K562 (cell line): Measurements from ENCODE around the gene FIZ1. TPM values are rescaled to one million over a fixed set of nuclear protein-coding genes. Genes with fewer than 3 reads are reported as not detected.
A peak's percentile ranks its signal among the peaks of the same experiment; 100 is the strongest.

Experiments
- BRCA1 ChIP-seq, 2 experiments: fragments of 450-650 bp in 1 of 2; sonication (generic) in 1 of 2; formaldehyde crosslinking in 1 of 2; IDR thresholded peaks; 2 replicates each; pipeline versions ENCODE4 v1.5.0 to v1.6.1; 2017 to 2020; ENCODE audit warnings: mild to moderate bottlenecking in 1 of 2, missing genetic modification reagents in 1 of 2
- CHD2 ChIP-seq: IDR thresholded peaks from 2 replicates; pipeline ENCODE4 v1.6.1; 2011; ENCODE audit warnings: low read depth, low read length
- CTBP1 ChIP-seq: fragments of 450-650 bp; IDR thresholded peaks from 2 replicates; pipeline ENCODE4 v1.6.1; 2016; ENCODE audit warnings: borderline replicate concordance
- E2F6 ChIP-seq, 2 experiments: IDR thresholded peaks; 2 replicates each; pipeline ENCODE4 v1.6.1; 2011; ENCODE audit warnings: borderline replicate concordance in 1 of 2, control low read depth in 1 of 2, low read depth in 1 of 2, low read length in 1 of 2, mild to moderate bottlenecking in 1 of 2, mixed read lengths in 1 of 2, moderate library complexity in 1 of 2; ENCODE audit not compliant: insufficient read depth in 1 of 2, insufficient read length in 1 of 2, poor library complexity in 1 of 2, severe bottlenecking in 1 of 2; ENCODE audit errors: extremely low read depth in 1 of 2
- E2F8 ChIP-seq: fragments of 450-650 bp; IDR thresholded peaks from 2 replicates; pipeline ENCODE4 v1.7.1; 2018; ENCODE audit warnings: mild to moderate bottlenecking, low read depth; ENCODE audit not compliant: partially characterized antibody
- FUS ChIP-seq: fragments of 200-400 bp; formaldehyde crosslinking; optimal IDR thresholded peaks from 2 replicates; pipeline ENCODE3; 2017; ENCODE audit warnings: low read depth, low read length
- GTF2A2 ChIP-seq: IDR thresholded peaks from 2 replicates; pipeline ENCODE4 v1.6.1; 2016; ENCODE audit warnings: mild to moderate bottlenecking, missing genetic modification characterization, missing compliant biosample characterization
- GTF2E2 ChIP-seq: fragments of 200-800 bp; sonication (Bioruptor generic); IDR thresholded peaks from 2 replicates; pipeline ENCODE4 v1.6.1; 2016; ENCODE audit warnings: missing genetic modification characterization, missing compliant biosample characterization
- HCFC1 ChIP-seq: IDR thresholded peaks from 2 replicates; pipeline ENCODE4 v1.6.1; 2012; ENCODE audit warnings: low read depth, low read length, improper control_type of control experiment
- ILF3 ChIP-seq: fragments of 450-650 bp; IDR thresholded peaks from 2 replicates; pipeline ENCODE4 v1.6.1; 2018; ENCODE audit warnings: antibody characterized with exemption, mild to moderate bottlenecking, moderate library complexity, borderline replicate concordance
- MCM7 ChIP-seq, 2 experiments: fragments of 450-650 bp; IDR thresholded peaks; 2 replicates each; pipeline ENCODE4 v1.6.1; 2016 to 2018
- MLX ChIP-seq, 2 experiments: fragments of 450-650 bp in 1 of 2; sonication (generic) in 1 of 2; formaldehyde crosslinking; conservative IDR thresholded peaks; 2 replicates each; pipeline versions ENCODE4 v1.4.0 to v1.8.1; 2020 to 2022; ENCODE audit warnings: mild to moderate bottlenecking in 1 of 2, missing genetic modification reagents in 1 of 2
- NR2F6 ChIP-seq: fragments of 450-650 bp; formaldehyde crosslinking; IDR thresholded peaks from 2 replicates; pipeline ENCODE4 v1.4.0; 2020; ENCODE audit warnings: mild to moderate bottlenecking
- SIN3A ChIP-seq, 2 experiments: fragments of 150-350 bp in 1 of 2; IDR thresholded peaks; 2 replicates each; pipeline ENCODE4 v1.6.1; 2011 to 2016; ENCODE audit warnings: borderline replicate concordance in 2 of 2, low read depth in 2 of 2, low read length in 2 of 2, mild to moderate bottlenecking in 2 of 2, moderate library complexity in 2 of 2; ENCODE audit not compliant: control insufficient read depth in 1 of 2
- SMARCA5 ChIP-seq: fragments of 450-650 bp; IDR thresholded peaks from 2 replicates; pipeline ENCODE4 v1.6.1; 2016
- SRF ChIP-seq, 2 experiments: fragments of 250-450, 450-650 bp in 1 of 2; sonication (Bioruptor Pico) in 1 of 2; sonication (generic) in 1 of 2; formaldehyde crosslinking; IDR thresholded peaks; 2 replicates each; pipeline versions ENCODE4 v1.5.0 to v1.5.1; 2020 to 2022; ENCODE audit warnings: mild to moderate bottlenecking in 1 of 2, missing genetic modification reagents in 1 of 2
- ZBTB1 ChIP-seq: sonication (generic); formaldehyde crosslinking; IDR thresholded peaks from 2 replicates; pipeline ENCODE4 v1.8.1; 2023; ENCODE audit warnings: missing genetic modification reagents, low read depth, mild to moderate bottlenecking, borderline replicate concordance
- ZFX ChIP-seq: sonication (generic); formaldehyde crosslinking; IDR thresholded peaks from 2 replicates; pipeline ENCODE4 v1.8.0; 2022; ENCODE audit warnings: mild to moderate bottlenecking, missing genetic modification reagents, moderate library complexity
- ZNF280B ChIP-seq: fragments of 250-450 bp; sonication (Bioruptor Pico); IDR thresholded peaks from 2 replicates; pipeline ENCODE4 v1.5.1; 2021; ENCODE audit warnings: mild to moderate bottlenecking
- ZNF311 ChIP-seq: fragments of 250-450 bp; sonication (Bioruptor Pico); IDR thresholded peaks from 2 replicates; pipeline ENCODE4 v1.4.0; 2020; ENCODE audit warnings: mild to moderate bottlenecking, moderate library complexity
- polyA plus RNA-seq, 8 experiments: library from polyadenylated mRNA; depleted of rRNA in 4 of 8; stranded (reverse) in 5 of 8; unstranded in 3 of 8; fragments of >200 nt; fragmentation: Nextera tagmentation in 2 of 8; fragmentation: Illumina TruSeq in 1 of 8; extraction: Ambion mirVana in 2 of 8; extraction: Trizol in 1 of 8; gene quantifications; 2 replicates each; pipeline versions ENCODE4 v1.2.1 to v1.2.3, GENCODE V29; 2011 to 2014; ENCODE audit warnings: inconsistent platforms in 1 of 8, missing spikeins in 1 of 8
- total RNA-seq, 7 experiments: library from RNA; depleted of rRNA in 6 of 7; stranded (reverse); fragments of >200 nt in 6 of 7; fragmentation: Illumina TruSeq in 2 of 7; extraction: Trizol in 2 of 7; gene quantifications; 2 replicates each; pipeline versions ENCODE4 v1.2.1 to v1.2.3, GENCODE V29; 2011 to 2021; ENCODE audit warnings: low replicate concordance in 1 of 7

Gene FIZ1
- total and polyA plus RNA-seq, 9 of the 15 experiments (the other 6 are each of a cell fraction or from before 2014, with no cell fraction given), result 0.79 to 17.5 (median 5.5) TPM

GRCh38 chr19:55640577-55641425 lies 41.5 kb upstream of the FIZ1 start, which contains the start of gene ZNF580 (continued):
- peak in 1 of 2 experiments; percentile 87 for TF ChIP-seq E2F6 (IDR thresholded peaks at IDR 0.05; ENCODE audit: borderline replicate concordance in 1 of 2, extremely low read depth in 1 of 2, insufficient read depth in 1 of 2, insufficient read length in 1 of 2, low read depth in 1 of 2, low read length in 1 of 2, poor library complexity in 1 of 2, severe bottlenecking in 1 of 2)
- TF ChIP-seq HCFC1, result peak; percentile 56
- no peak for TF ChIP-seq CHD2
- 0 out of 4 replicates have a peak, but pooled peaks of 1 of the 2 experiments have one; percentile 54 for TF ChIP-seq MLX (CRISPR knock-in tag; conservative IDR thresholded peaks at IDR 0.05)
- TF ChIP-seq SRF (CRISPR knock-in tag; IDR thresholded peaks at IDR 0.05), result no peak
- no peak for TF ChIP-seq BRCA1 (IDR thresholded peaks at IDR 0.05)
- TF ChIP-seq BRCA1 (CRISPR knock-in tag; IDR thresholded peaks at IDR 0.05), result 0 out of 2 replicates have a peak, but pooled peaks have one; percentile 2
- peak; percentile 52; the same call in 1 of the 2 replicates for TF ChIP-seq GTF2E2 (tag)
- TF ChIP-seq GTF2A2 (tag), result no peak
- TF ChIP-seq ZNF311 (CRISPR knock-in tag), result no peak
- no peak for TF ChIP-seq MCM7 (IDR thresholded peaks at IDR 0.05)
- no peak for TF ChIP-seq SMARCA5
- no peak for TF ChIP-seq E2F8
- TF ChIP-seq ZBTB1, result 0 out of 2 replicates have a peak, but pooled peaks have one; percentile 0
- TF ChIP-seq SIN3A (IDR thresholded peaks at IDR 0.05; ENCODE audit: borderline replicate concordance in 2 of 2, control insufficient read depth in 1 of 2, low read depth in 2 of 2, low read length in 2 of 2), result peak in 1 of 2 experiments; percentile 73; a peak in 1 of 4 replicates
- TF ChIP-seq NR2F6 (CRISPR knock-in tag), result no peak
- TF ChIP-seq CTBP1, result no peak
- no peak for TF ChIP-seq ZNF280B (CRISPR knock-in tag)
- TF ChIP-seq ILF3, result 0 out of 2 replicates have a peak, but pooled peaks have one; percentile 59
- no peak for TF ChIP-seq FUS
- TF ChIP-seq ZFX (CRISPR knock-in tag), result peak; percentile 62; the same call in 1 of the 2 replicates
